Osteocyte (in vitro differentiated cells): Measurements from ENCODE around the gene ESRRG. TPM values are rescaled to one million over a fixed set of nuclear protein-coding genes. Genes with fewer than 3 reads are reported as not detected.

Source experiments
- DNase-seq: peaks from one replicate; pipeline ENCODE4 v3.0.0; 2021; ENCODE audit warnings: mixed read lengths; ENCODE audit not compliant: unreplicated experiment; ENCODE audit errors: extremely low spot score
- H3K27ac Mint-ChIP-seq: one replicate; pipeline ENCODE4 v1.8.0; 2021; ENCODE audit warnings: mild to moderate bottlenecking, mixed read lengths; ENCODE audit not compliant: unreplicated experiment
- H3K27me3 Mint-ChIP-seq: one replicate; pipeline ENCODE4 v1.8.0; 2021; ENCODE audit warnings: mixed read lengths; ENCODE audit not compliant: unreplicated experiment
- H3K36me3 Mint-ChIP-seq: one replicate; pipeline ENCODE4 v1.8.0; 2021; ENCODE audit warnings: mixed read lengths; ENCODE audit not compliant: unreplicated experiment
- H3K4me1 Mint-ChIP-seq: one replicate; pipeline ENCODE4 v1.8.0; 2021; ENCODE audit warnings: mixed read lengths; ENCODE audit not compliant: unreplicated experiment
- H3K4me3 Mint-ChIP-seq: one replicate; pipeline ENCODE4 v1.8.0; 2021; ENCODE audit warnings: mild to moderate bottlenecking, moderate library complexity, mixed read lengths; ENCODE audit not compliant: unreplicated experiment
- H3K9me3 Mint-ChIP-seq: one replicate; pipeline ENCODE4 v1.8.0; 2021; ENCODE audit warnings: mixed read lengths; ENCODE audit not compliant: unreplicated experiment
- total RNA-seq: library from RNA; stranded (reverse); gene quantifications from 2 replicates; pipeline ENCODE4 v1.2.1, GENCODE V29; 2021
- TF ChIP-seq, protein P1 (sequence below): fragments of 200-600 bp; sonication (generic); IDR thresholded peaks from 2 replicates; pipeline ENCODE4 v1.5.0; 2021; ENCODE audit warnings: antibody characterized with exemption, mild to moderate bottlenecking, moderate library complexity

Gene ESRRG
- total RNA-seq, 1 donor from 2014 or later = not detected

DNA sequence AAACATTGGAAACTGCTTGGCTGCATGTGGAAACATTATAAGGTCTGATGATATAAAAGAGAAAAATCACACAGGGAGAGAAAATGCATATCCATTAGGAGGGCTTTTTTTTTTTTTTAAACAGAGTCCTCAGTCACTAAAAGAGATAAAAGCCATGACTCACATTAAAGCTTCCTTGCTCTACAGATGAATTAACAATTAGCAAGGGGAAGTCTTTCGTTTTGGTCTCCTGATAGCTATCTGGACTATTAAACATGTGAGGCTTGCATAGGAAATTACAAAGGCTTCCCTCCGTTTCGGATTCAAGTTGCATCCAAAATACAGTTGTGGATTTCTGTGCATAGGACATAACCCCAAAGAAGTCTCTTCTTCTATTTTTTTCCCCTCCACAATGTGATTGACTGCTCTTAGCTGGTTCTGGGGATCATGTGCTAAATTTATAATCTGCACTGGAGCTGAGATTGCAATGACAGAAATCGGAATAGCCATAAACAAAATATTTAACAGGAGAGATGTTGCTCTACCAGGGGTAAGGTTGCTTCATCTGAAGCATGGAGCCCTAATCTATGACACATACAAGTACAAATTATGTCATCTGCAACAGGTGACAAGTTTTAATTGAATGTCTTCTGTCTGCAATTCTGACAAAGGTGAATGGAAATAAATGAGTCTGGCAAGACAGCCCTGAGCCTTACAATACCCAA lies 146.8 kb downstream of the ESRRG start:
- TF ChIP-seq, protein P1, sequence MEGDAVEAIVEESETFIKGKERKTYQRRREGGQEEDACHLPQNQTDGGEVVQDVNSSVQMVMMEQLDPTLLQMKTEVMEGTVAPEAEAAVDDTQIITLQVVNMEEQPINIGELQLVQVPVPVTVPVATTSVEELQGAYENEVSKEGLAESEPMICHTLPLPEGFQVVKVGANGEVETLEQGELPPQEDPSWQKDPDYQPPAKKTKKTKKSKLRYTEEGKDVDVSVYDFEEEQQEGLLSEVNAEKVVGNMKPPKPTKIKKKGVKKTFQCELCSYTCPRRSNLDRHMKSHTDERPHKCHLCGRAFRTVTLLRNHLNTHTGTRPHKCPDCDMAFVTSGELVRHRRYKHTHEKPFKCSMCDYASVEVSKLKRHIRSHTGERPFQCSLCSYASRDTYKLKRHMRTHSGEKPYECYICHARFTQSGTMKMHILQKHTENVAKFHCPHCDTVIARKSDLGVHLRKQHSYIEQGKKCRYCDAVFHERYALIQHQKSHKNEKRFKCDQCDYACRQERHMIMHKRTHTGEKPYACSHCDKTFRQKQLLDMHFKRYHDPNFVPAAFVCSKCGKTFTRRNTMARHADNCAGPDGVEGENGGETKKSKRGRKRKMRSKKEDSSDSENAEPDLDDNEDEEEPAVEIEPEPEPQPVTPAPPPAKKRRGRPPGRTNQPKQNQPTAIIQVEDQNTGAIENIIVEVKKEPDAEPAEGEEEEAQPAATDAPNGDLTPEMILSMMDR = no peak
- H3K4me3 Mint-ChIP-seq = no peak overlapping the region
- H3K27me3 Mint-ChIP-seq = peaks cover 42% of the 10 kb centered on the region

GRCh38 chr1:216566641-216567205 lies 156.5 kb downstream of the ESRRG start:
- TF ChIP-seq, protein P1 = peak; percentile 59
- no peak overlapping the region for H3K4me3 Mint-ChIP-seq
- no peaks in the 10 kb centered on the region for H3K9me3 Mint-ChIP-seq
- H3K27me3 Mint-ChIP-seq = peaks cover 44% of the 10 kb centered on the region
- no peaks in the 10 kb centered on the region for H3K36me3 Mint-ChIP-seq
- no peak for DNase-seq
- no peaks in the 10 kb centered on the region for H3K4me1 Mint-ChIP-seq
- no peak overlapping the region for H3K27ac Mint-ChIP-seq

More for the DNA sequence above, 146.8 kb downstream of the ESRRG start:
- no peaks in the 10 kb centered on the region for H3K9me3 Mint-ChIP-seq
- H3K36me3 Mint-ChIP-seq = no peaks in the 10 kb centered on the region
- no peak overlapping the region for H3K27ac Mint-ChIP-seq
- H3K4me1 Mint-ChIP-seq = no peaks in the 10 kb centered on the region
- DNase-seq = no peak

- Mint-ChIP-seq H3K27ac (no peak overlapping the region), H3K27me3 (peaks cover 37% of the 10 kb centered on the region), H3K36me3 (no peaks in the 10 kb centered on the region), H3K4me1 (no peaks in the 10 kb centered on the region), H3K9me3 (no peaks in the 10 kb centered on the region), H3K4me3 (no peak overlapping the region)
- DNase-seq = no peak
- TF ChIP-seq, protein P1 = no peak
Measured at GRCh38 chr1:216563087-216563486, 160.1 kb downstream of the ESRRG start.

DNA sequence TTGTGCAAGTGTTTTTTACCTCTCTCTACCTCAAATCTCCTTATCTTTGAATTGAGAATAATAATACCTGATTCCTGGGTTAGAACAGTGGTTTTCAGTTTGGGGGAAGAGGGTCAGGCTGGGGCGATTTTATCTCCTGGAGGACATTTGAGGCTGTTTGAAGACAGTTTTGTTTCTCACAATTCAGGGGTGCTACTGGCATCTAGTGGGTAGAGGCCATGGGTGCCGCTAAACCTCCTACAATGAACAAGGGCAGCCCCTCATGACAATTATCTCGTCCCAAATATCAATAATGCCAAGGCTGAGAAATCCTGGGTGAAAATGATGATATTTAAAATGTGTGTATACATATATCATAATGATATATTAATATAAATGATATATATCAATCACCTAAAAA lies 160.8 kb downstream of the ESRRG start:
- H3K9me3 Mint-ChIP-seq = no peaks in the 10 kb centered on the region
- H3K4me3 Mint-ChIP-seq = no peak overlapping the region
- no peak for DNase-seq
- no peaks in the 10 kb centered on the region for H3K4me1 Mint-ChIP-seq
- H3K27me3 Mint-ChIP-seq = peaks cover 32% of the 10 kb centered on the region
- TF ChIP-seq, protein P1 = peak; percentile 25
- H3K36me3 Mint-ChIP-seq = no peaks in the 10 kb centered on the region
- H3K27ac Mint-ChIP-seq = no peak overlapping the region

DNA sequence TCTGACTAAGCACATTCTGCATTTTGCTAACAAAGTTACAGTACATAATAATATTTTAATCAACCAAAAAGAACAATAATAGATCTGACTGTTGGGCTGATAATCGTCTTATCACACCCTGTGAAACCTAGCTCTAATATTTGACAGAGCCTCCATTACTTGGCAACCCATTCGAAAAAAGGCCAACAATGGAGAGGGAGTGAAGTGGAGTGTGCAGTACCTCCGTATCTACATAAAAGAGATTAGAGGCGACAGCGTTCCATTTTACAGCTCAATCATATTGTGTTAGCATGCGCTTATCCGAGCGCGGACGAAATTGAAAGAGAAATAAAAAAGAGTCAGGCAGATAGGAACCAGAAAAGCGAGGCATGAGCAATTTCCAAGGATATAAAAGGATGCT lies 162.7 kb downstream of the ESRRG start:
- no peak overlapping the region for H3K4me3 Mint-ChIP-seq
- H3K9me3 Mint-ChIP-seq = no peaks in the 10 kb centered on the region
- H3K4me1 Mint-ChIP-seq = no peaks in the 10 kb centered on the region
- TF ChIP-seq, protein P1 = no peak
- no peaks in the 10 kb centered on the region for H3K36me3 Mint-ChIP-seq
- H3K27me3 Mint-ChIP-seq = peaks cover 37% of the 10 kb centered on the region
- H3K27ac Mint-ChIP-seq = no peak overlapping the region
- no peak for DNase-seq
